NCI-H526 treated with DMSO at 0.1 percent for 48 hours (cell line): ENCODE data around the gene CAMKMT.
A peak's percentile ranks its signal among the peaks of the same experiment; 100 is the strongest.

Experiments
- DNase-seq: peaks from one replicate; lab custom pipeline; 2025; lab: John Stamatoyannopoulos, UW

CAMKMT gene

DNA sequence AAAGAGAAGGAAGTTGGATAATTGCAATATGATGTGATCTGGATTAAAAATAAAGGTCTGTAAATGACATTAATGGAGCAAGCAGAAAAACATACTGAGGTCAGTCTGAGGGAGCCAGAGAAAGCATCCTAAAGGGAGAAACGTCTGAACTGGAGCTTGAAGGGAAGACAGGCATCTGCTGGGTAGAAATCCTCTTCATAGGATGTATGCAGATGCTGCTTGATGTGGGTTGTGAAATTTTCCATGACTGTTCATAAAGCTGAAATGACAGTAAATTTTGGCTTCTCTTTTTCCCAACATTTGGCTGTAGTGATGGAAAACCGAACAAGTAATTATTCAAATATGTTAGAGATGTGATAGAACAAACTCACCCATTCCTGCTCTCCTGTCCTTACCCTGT, 287.6 kb downstream of the CAMKMT start:
- no peak for DNase-seq

DNA sequence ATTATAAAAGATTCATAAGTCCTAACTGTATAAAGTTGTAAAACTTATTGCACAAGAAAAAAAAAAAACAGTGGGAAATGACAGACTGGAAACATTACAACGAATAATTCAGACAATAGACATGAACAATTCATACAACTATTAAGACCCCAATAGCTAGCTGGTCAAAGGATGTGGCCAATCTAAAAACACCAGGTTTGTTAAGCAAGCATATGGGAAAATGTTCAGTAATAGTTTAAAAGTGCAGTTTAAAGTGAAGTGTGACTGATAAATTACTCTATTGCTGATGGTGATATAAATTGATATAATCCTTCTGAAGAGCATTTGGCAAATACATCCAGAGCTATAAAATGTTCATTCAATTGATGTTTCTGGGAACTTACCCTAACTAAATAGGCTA, 289.0 kb downstream of the CAMKMT start:
- DNase-seq, result no peak

DNA sequence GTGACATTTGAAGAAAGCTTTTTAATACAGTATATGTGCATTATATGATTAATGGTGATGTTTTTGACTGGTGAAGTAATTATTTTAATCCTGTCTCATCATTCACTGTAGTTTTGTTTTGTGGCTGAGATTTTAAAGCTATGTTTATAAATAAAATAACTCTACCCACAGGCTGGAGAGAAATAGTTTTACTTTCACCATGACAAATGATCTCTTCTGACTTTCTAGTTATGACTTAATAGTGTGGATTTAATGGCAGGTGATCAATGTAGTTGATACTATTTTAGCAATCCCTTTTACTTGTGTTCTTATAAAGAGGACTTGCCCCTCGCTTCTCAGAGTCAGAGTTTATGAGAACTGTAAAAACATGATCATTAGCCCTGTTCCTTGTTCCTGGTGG, 290.2 kb downstream of the CAMKMT start:
- DNase-seq, result no peak

DNA sequence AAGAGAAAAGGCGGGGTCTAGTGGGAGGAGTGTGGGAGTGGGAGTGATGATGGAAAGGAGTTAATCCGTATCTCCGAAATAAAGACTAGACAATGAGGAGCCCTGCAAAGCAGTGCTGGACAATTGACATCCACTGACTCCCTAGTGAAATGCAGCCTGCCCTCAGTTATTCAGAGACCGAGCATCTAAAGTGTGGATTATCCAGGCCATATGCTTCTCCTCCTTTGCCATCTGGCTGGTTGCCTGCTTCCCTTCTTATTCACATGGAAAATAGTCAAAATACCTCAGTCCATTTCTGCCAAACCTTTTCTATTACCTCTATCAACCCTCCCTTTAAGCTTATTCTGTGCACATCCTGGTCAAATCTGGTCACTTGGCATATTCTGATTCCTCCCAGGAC, 291.0 kb downstream of the CAMKMT start:
- no peak for DNase-seq

DNA sequence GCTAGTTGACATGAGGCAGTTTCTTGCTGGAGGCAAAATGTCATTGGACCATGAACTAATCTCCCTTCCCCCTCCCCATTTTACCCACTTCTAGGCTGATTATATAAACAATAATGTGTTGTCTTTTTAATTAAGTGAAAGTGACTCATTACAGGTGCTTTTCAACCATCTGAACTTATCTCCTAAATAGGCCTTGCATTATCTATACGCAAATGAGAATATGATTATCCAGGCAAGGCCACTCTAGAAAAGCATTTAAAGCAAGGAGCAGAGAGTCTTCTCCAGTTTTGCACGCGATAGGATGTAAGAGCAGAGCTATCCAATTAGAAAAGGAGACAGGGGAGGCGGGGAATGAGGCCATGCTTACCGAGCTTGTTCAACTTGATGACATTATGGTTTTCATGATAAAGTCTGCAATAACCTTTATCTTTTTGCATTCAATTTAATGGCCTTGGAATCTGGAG, 293.7 kb downstream of the CAMKMT start:
- peak; percentile 48 for DNase-seq

DNA sequence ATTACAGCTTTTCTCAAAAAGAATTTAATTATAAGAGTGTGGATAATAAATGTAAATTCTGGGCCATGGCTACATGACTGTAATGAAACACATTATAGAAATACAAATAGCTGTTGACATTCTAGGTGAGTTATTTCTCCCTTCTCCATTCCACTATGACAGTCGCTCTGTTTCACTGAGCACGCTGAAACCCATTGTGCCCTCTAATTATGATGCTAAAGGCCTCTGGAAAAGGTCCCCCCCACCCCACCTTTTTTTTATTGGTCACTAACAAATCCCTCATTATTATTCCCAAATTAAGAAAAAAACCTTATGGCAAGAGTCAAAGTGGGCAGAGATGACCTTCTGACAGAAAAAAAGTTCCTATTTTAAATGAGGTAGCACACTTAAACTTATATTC, 294.7 kb downstream of the CAMKMT start:
- DNase-seq, result no peak

DNA sequence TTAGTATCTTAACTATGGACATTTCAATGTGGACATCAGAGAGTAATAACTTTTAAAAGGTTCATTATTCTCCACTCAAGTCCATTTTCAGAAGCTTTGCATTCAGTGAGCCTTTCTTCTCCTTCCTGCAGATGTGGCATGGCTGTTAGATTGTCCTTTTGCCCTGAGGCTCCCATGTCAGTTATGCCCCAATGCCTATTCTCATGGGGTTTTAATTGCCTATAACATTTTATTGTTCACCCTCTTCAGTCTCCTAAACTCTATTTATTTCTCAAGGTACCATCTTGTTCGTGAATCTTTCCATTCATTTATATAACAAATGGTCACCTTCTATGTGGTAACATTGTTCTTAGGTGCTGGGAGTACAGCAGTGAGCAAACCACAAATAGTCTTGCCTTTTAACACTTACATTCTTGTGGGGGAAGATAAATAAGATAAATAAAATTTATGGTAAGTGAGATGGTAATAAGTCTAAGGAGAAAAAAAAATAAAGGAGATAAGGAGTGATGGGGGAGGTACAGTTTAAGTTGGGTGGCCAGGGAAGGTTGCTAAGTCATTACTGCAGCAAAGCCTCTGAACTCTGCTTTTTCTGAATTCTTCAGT, 301.8 kb downstream of the CAMKMT start:
- no peak for DNase-seq

DNA sequence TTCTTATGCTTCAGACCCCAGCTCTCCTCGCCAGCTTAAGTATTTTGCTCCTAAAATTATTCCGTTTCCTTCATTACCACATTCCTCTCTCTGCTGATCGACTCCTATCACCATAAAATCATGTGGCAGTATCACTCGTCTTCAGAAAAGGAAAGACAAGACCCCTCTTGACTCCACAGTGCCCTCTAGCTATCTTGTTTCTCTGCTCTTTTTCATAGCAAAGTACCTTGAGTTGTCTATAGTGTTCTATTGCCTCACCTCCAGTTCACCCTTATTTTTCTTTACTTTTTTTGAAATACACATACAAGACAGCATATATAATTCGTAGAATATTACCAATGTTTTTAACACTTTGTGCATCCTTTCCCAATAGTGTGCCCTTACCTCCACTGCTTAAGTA, 306.6 kb downstream of the CAMKMT start:
- DNase-seq, result no peak

DNA sequence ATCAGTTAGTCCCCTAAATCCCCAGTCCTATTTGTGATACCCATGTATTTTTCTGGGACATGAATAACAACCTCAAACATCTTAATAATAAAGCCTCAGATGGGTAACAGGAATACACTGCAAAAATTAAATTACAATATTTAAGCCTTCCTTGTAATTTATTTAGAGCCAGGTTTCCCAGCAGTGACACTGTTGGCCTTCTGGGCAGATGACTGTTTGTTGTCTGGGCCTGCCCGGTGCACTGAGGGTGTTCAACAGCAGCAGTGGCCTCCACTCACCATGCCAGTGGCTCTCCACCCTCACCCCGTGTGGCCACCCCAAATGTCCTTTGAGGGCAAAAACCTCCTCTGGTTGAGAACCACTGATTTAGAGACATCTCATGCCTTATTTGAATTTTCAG, 309.5 kb downstream of the CAMKMT start:
- no peak for DNase-seq

DNA sequence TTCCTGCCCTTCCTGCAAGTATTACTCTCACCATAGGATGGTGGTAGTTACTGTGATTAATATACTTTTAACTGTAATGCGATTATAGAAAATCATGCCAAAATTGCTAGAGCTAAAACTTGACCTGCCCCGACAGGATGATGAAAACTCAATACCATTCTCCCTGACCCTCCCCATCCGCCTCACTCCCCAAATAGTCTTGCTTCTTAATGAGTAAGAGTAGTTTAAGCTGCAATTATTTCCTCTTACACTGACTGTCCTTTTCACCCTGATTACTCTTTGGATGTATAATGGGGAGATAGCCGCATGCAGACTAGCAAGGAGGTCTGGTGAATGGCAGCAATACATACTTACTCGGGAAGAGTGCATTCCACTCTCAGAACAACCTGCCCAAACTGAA, 310.2 kb downstream of the CAMKMT start:
- no peak for DNase-seq

DNA sequence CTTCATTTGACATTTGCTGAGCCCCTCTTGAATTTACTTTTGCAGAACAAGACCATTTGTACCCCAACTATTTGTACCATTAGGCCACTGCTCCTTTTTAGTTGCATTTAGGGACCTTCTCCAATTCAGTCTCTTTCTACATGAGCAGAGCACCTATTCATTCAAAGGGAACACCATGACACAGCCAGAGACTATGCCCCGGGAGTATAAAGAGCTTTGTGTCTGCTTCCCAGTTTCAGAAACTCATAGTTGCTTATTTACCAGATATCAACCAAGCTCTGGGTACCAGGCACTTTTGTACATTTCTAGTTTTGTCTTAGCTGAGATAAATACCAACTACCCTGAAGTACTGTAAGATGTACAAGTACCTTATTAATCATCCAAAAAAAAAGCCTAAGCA, 310.7 kb downstream of the CAMKMT start:
- DNase-seq, result no peak

DNA sequence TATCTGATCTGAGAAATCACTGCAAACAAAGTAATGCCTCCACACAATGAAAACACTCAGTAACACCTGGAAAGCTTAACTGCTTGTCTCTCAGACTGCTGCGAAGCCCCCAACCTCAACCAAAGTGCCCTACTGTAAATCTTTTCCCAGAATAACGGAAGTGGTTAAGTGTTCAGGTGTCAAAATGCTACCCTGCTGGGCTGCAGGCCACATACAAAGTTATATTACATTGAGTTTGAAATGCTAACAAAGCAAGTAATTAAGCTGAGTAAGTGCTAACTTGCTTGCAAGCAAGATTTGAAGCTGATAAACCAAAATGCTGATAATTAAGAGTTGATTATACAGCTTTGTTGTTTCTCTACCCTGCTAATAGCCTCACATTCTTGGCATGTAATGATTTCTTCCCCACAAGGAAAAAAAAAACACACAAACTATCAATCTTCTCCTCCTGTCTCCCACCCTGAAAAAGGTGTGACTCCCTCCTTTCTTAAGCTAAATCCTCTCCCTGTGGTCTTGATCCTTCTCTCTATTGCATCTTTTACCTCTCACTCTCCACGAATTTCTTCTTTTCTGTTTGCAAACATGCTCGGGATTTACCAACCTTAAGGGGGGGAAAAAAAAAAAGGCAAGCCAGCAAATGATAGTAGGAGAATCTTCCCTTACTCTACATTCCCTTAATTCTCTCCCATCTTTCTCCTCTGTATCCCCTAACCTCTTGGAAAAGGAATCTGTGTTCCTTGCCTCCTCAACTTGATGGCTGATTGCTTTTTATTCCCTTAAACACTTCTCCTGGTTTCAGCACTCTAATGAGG, 312.9 kb downstream of the CAMKMT start:
- DNase-seq, result no peak

DNA sequence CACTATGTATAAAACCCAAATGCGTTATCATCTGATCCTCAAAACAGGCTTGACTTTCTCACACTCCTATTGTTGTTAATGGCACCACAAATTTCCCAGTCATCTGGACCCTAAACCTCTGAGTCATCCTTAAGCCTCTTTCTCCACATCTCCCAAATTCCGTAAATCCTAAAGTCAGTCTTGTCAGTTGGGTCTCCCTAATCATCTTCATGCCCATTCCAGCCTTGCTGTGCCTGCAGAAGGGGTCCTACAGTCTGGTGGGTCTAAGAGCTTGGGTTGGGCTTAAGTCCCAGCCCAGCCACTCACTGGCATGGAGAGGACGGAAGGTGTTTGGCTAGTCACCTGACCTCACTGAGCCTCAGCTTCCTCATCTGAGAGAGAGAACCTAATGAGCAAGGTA, 314.6 kb downstream of the CAMKMT start:
- no peak for DNase-seq

DNA sequence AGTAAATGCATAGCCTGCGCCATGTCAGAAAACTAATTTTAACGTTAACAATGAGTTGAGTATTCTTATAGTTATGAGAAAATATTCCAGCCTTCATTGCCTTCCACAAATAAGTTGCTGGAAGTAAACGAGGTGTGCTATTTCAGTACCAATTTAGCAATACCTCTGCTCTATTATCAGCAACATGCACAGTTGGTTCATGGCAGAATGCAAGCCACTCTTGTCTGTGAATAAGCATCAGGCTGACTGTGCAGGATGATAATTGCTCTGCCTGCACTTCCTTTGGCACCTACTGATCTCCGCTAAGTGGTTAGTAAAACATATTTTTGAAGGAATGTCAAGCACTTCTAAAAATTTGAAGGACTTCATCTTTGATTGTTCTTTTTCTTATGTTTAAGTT, 317.8 kb downstream of the CAMKMT start:
- no peak for DNase-seq

DNA sequence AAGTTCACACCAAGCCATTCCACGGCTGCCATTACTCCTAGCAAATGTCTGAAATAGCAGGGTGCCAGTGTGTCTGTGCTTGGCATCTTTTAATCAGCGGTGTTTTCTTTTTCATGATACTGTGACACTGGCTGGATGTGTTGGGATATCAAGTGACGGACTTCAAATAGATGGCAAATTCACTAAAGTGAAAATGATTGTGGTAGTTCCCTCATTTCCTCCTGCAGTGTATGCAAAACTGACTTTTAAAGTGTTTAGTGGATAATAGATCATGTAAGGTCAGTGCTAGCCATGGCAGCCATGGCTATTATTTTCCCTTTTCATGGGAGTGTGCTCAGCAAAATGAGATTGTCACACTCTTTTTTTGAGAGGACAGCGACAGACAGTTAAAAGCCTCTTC, 318.2 kb downstream of the CAMKMT start:
- DNase-seq, result no peak

DNA sequence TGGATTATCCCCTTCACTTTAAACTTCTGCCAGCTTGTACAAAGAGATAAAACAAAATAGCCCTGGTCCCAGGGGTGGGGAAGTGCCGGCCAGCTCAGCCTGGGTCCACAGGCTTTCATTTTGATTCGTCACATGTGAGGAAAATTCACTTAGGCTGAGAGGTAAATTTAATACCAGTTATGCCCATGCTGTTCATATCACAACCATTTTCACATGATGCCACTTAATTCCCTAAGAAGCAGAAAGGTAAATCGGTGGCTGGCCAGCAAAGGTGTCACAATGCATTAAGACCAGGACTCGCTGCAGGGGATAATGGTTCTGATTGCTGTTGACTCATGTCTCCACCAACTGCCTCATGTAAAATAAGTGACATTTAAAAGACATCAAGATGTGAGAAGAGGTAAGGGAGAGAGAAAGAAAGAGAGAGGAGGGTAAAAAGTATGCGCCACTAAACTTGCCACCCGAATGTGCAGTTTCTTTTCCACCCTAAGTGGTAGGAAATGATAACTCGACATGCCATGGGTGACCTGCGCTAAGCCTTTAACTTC, 318.8 kb downstream of the CAMKMT start:
- DNase-seq, result no peak

DNA sequence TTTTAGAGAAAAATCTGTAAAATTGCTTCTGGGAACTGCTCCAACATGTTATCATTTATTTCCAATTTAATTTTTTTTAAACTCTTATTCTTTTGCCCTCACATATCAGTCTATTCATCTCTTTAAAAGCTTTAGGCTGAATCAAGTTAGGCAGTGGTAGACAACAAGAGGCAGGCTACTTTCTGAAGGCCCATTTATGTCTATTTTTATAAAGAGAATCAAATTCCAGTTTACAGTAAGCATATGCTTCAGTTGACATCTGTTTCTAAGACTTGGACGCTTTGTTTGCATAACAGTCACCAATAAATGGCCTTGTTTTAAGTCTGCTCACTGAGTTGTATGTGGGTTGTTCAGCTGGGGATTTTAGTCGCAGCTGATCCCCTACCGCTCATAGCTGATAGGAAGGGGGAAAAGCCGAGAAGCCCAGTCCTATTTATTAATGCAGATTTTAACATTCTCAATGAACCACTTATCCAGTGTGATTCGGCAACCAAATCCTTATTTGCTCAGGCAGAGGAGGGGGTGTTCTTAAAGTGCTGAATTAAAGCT, 319.3 kb downstream of the CAMKMT start:
- DNase-seq, result peak; percentile 81

DNA sequence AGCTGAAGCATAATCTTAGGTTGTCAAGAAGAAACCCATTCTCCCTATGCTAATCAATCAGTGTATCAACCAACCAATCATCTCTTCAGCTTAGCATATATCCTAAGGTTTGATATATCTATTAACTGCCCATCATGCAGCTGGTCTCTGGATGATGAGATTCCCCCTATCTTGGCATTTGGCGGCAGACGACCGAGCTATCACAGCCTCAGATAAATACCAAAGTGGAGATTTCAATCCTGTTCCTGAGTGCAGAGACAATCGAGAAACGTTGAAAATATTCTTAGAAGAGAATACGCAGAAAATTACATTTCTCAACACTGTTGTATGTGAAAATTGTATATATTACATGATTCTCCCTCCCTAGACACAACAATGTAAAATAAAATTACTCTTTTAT, 320.7 kb downstream of the CAMKMT start:
- DNase-seq, result no peak

DNA sequence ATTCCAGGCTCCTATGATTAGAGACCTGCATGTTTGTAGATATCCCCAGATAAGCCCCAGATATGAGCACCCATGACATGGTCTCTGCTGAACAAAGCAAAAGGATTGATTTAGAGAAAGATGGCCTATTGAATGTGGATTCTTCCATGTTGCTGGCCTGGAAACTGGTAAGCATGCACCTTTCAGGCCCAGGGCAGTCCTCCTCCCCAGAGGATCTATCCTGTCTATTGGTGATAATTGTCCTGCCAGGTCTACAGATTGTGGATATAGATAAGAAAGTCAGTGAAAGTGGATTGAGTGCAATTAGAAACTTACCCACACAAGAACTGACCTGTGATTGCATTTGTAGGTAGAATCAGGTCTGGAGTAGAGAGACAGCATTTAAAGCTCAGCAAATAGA, 322.8 kb downstream of the CAMKMT start:
- DNase-seq, result no peak

DNA sequence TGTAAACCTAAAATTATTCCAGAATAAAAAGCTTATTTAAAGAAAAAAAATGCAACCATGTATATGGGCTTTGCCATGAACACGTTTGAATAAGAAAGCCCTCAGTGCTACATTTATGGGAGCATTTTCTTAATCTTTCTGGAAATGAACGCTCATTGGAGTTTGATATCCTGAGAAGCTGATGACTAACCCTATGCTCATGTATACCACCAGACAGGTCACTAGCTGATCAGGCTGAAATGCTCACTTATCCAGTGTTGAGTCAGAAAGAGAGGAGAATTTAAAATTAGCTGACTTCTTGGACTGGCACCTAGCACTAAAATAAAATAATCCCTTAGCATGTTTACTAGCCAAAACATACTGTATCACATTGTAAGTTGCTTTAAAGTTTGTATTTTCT, 324.8 kb downstream of the CAMKMT start:
- DNase-seq, result no peak

DNA sequence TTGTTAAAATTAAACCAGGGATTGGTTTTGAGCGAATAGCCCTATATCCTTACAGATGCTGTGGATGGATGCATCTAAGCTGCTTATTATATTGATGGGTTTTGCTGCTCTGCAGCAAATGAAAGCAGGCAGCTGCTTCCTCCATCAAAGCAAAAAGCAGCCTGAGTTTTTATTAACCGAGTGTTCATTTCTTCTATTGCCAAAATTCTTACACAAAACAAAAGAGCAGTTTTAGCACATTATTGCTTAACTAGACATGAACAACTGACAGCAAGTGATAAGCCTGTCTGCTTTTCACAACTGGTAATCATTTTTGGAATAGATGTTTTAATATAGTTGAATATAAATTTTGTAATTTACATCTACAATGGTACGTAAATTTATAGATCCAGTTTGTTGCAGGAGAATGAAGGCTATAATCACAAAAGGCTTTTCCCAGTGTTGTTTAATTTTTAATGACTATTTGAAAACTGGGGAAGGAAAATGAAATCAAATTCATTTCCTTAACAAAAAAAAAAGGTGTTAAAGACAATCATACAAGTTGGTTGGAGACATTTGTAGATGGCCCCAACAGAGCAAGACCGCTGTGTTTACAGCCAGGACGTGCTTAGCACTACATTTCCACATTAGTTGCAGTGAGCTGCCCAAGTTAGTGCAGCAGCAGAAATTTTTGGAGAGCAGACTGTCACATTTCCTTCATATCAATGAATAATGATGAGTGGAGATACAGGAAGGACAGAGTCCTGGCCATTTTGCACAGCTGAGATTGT, 326.1 kb downstream of the CAMKMT start:
- DNase-seq, result no peak

DNA sequence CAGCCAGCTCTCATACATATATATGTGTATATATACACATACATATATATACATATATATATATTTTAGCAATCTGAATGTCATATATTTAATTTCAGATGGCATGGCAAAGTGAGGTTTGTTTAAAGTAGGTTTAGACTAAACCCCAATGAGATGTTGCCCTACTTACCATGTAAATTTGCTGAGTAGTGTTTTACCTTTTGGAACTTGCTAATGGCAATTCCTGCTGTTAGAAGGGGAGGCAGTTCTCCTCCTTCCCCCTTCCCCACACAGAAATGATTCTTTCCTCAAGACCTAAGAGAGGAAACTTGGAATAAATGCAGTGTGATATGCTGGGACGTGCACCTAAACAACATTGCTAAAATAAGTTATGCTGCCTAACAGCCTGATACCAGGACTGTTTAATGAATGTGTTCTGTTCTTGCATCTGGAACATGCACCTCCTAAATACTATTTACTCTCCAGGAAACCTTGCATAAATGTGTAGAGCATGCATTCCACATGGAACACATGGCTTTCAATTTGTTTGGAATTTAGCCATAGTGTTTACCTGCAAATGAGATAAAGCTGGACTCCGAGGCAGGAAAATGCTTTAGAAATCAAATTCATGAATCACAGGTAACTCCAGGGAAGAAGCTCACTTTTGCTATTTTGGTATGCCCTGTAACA, 326.8 kb downstream of the CAMKMT start:
- no peak for DNase-seq
